ENCODE results near the gene SH3PXD2A.

Gene SH3PXD2A

DNA sequence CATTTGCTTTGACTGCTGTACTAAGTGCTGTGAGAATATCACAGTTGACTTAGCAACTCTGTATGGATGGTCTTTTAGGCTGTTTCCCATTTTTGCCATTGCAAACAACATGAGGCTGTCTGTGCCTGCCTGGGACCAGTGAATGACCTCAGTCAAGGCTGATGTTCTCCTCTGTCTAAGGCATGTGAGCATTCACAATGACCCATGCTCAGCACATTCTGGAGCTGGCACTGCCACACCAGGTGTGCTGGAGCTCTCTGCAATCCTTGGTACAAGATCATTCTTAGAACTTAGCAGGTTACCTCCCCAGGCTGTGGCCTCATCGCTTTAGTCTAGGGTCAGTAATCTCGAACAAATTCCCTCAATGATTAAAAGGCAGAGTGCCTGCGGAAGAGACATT is 61.9 kb downstream of the SH3PXD2A start:
- Histone ChIP-seq H3K27me3 (no peaks in the 10 kb centered on the region), H3K9me3 (no peaks in the 10 kb centered on the region), H3K4me3 (ENCODE audit: low read depth, low read length) (no peak overlapping the region), H3K36me3 (no peaks in the 10 kb centered on the region), H3K4me1 (no peaks in the 10 kb centered on the region)
- TF ChIP-seq CTCF (IDR thresholded peaks at IDR 0.05; ENCODE audit: low read depth, low read length) = no peak
- no peak for DNase-seq

DNA sequence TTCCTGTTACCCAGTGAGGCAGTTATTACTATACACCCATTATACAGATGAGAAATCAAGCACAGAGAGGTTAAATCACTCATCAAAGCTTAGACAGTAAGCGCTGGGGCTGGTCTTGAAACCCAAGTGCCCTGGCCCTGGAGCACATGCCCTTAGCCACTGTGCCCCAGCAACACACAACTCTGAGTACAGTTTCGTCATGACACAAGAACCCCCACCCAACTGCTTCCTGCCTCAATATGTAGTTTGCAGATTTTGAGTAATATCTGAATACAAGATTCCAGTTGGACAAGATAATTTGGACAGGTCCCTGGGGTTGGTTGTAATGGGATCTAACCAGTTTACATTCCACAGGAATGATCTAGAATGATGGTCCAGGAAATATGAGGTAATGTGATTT is 62.8 kb downstream of the SH3PXD2A start:
- Histone ChIP-seq H3K36me3 (no peaks in the 10 kb centered on the region), H3K4me3 (ENCODE audit: low read depth, low read length) (no peak overlapping the region), H3K9me3 (no peaks in the 10 kb centered on the region), H3K27me3 (no peaks in the 10 kb centered on the region), H3K4me1 (no peaks in the 10 kb centered on the region)
- no peak for TF ChIP-seq CTCF (IDR thresholded peaks at IDR 0.05; ENCODE audit: low read depth, low read length)
- DNase-seq = no peak

DNA sequence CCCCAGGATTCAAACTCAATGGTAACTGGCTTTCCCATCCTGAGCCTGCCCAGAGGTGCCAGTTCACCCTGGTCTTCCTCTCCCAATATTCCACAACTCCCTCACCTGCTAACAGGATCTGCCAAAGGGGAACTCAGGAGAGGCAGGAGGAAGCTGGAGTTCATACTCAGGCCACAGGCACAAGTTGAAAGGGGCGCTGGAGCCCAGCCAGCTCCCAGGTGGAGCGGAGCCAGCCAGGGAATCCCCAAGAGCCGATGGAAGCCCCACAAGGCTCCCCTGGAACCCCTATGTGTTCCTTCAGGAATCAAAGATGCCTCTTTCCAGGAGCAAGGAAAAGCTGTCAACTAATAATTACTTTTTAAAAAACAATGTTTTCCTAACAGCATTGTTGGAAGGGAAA is 63.5 kb downstream of the SH3PXD2A start:
- Histone ChIP-seq H3K4me3 (ENCODE audit: low read depth, low read length) (no peak overlapping the region), H3K9me3 (no peaks in the 10 kb centered on the region), H3K36me3 (no peaks in the 10 kb centered on the region), H3K27me3 (no peaks in the 10 kb centered on the region), H3K4me1 (no peaks in the 10 kb centered on the region)
- TF ChIP-seq CTCF (IDR thresholded peaks at IDR 0.05; ENCODE audit: low read depth, low read length) = no peak
- no peak for DNase-seq

GRCh38 chr10:103791291-103791690 is 64.1 kb downstream of the SH3PXD2A start:
- no peak for DNase-seq
- no peaks in the 10 kb centered on the region for H3K4me1 ChIP-seq
- H3K4me3 ChIP-seq (ENCODE audit: low read depth, low read length) = no peak overlapping the region
- H3K27me3 ChIP-seq = no peaks in the 10 kb centered on the region
- TF ChIP-seq CTCF (IDR thresholded peaks at IDR 0.05; ENCODE audit: low read depth, low read length) = no peak
- no peaks in the 10 kb centered on the region for H3K9me3 ChIP-seq
- H3K36me3 ChIP-seq = no peaks in the 10 kb centered on the region

DNA sequence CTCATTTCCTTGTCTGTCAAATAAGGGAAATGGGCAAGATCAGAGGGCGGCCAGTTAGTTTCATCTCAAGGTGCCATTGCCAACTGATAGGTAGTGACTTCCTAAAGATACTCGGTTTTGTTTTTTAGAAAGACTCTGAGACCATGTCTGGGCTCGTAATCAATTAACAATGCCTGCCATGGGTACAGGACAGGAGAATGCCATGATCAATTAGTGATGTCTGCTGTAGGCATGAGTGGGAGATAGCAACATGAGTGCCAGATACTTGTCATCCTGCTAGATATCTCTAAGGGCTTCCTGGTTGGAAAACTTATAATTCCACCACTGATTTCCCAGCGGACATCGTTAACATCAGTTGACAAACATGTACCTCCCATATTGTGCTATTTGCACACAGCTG is 64.8 kb downstream of the SH3PXD2A start:
- no peak for DNase-seq
- H3K36me3 ChIP-seq = no peaks in the 10 kb centered on the region
- H3K4me1 ChIP-seq = no peaks in the 10 kb centered on the region
- H3K4me3 ChIP-seq (ENCODE audit: low read depth, low read length) = no peak overlapping the region
- TF ChIP-seq CTCF (IDR thresholded peaks at IDR 0.05; ENCODE audit: low read depth, low read length) = no peak
- H3K9me3 ChIP-seq = no peaks in the 10 kb centered on the region
- no peaks in the 10 kb centered on the region for H3K27me3 ChIP-seq

- no peak for TF ChIP-seq CTCF (IDR thresholded peaks at IDR 0.05; ENCODE audit: low read depth, low read length)
- no peak for DNase-seq
- Histone ChIP-seq H3K4me3 (ENCODE audit: low read depth, low read length) (no peak overlapping the region), H3K36me3 (no peaks in the 10 kb centered on the region), H3K9me3 (no peaks in the 10 kb centered on the region), H3K4me1 (no peaks in the 10 kb centered on the region), H3K27me3 (no peaks in the 10 kb centered on the region)
These were observed 65.6 kb downstream of the SH3PXD2A start for GRCh38 chr10:103789771-103790201.
